Breast epithelium (tissue), 4 donors: ENCODE measurements around the gene KIF1B. TPM values are rescaled to one million over a fixed set of nuclear protein-coding genes. Genes with fewer than 3 reads are reported as not detected.

Source experiments
- DNase-seq, 2 donors: peaks; one replicate each; pipeline ENCODE4 v3.0.0-alpha.2; 2019; ENCODE audit warnings: low spot score in 2 of 2
- H3K27ac ChIP-seq, 2 donors: fragments of 200-600 bp; sonication (generic) in 1 of 2; one replicate each; pipeline ENCODE4 v1.5.1; 2016 to 2019; ENCODE audit warnings: mild to moderate bottlenecking in 1 of 2
- H3K27me3 ChIP-seq, 2 donors: fragments of 200-600 bp; sonication (generic) in 1 of 2; one replicate each; pipeline versions ENCODE4 v1.5.1 to v1.6.0; 2017 to 2019; ENCODE audit warnings: control low read depth in 1 of 2, mild to moderate bottlenecking in 1 of 2
- H3K36me3 ChIP-seq: fragments of 200-600 bp; one replicate; pipeline ENCODE4 v1.5.1; 2019
- H3K4me1 ChIP-seq, 2 donors: fragments of 200-600 bp; sonication (generic); one replicate each; pipeline ENCODE4 v1.5.1; 2016 to 2019; ENCODE audit warnings: control low read depth in 1 of 2
- H3K4me3 ChIP-seq, 3 donors: fragments of 200-600 bp; sonication (generic); 1 replicate in 2 of 3; 2 replicates in 1 of 3; pipeline ENCODE4 v1.5.1; 2016 to 2019; ENCODE audit warnings: mild to moderate bottlenecking in 3 of 3, moderate library complexity in 2 of 3
- H3K9me3 ChIP-seq, 2 donors: fragments of 200-600 bp; sonication (generic) in 1 of 2; one replicate each; pipeline ENCODE4 v1.5.1; 2016 to 2019; ENCODE audit warnings: control low read depth in 1 of 2
- POLR2A ChIP-seq: fragments of 450-650 bp; IDR thresholded peaks from one replicate; pipeline ENCODE4 v1.6.1; 2016; ENCODE audit warnings: antibody characterized with exemption, mild to moderate bottlenecking, moderate library complexity
- POLR2AphosphoS5 ChIP-seq, 3 donors: sonication (generic); formaldehyde crosslinking; IDR thresholded peaks; one replicate each; pipeline ENCODE4 v1.6.1; 2017; ENCODE audit warnings: antibody characterized with exemption in 3 of 3
- intact Hi-C: fragments of 100-400 bp; cut with DNase I; formaldehyde crosslinking; loops from one replicate; pipeline ENCODE4 v1.15.1; 2023; ENCODE audit warnings: low total_unique reads
- total RNA-seq, 3 donors: library from RNA; depleted of rRNA; stranded (reverse); fragments of >200 nt; gene quantifications; one replicate each; pipeline ENCODE4 v1.1.0, GENCODE V29; 2016
- TF ChIP-seq, protein P1 (sequence below), 3 donors: fragments of 450-650 bp; IDR thresholded peaks; one replicate each; pipeline ENCODE4 v1.5.1; 2016 to 2017; ENCODE audit warnings: antibody characterized with exemption in 3 of 3, mild to moderate bottlenecking in 3 of 3, moderate library complexity in 3 of 3

KIF1B gene
- total RNA-seq, 3 donors from 2014 or later, result 42.6 to 45.7 (median 43.5) TPM

GRCh38 chr1:10209590-10209904 lies 823 bp upstream of the KIF1B start:
- peak overlapping the region; percentile 98 to 99 for H3K27ac ChIP-seq
- TF ChIP-seq POLR2A (no peak), POLR2AphosphoS5 (IDR thresholded peaks at IDR 0.05) (no peak)
- TF ChIP-seq, protein P1, sequence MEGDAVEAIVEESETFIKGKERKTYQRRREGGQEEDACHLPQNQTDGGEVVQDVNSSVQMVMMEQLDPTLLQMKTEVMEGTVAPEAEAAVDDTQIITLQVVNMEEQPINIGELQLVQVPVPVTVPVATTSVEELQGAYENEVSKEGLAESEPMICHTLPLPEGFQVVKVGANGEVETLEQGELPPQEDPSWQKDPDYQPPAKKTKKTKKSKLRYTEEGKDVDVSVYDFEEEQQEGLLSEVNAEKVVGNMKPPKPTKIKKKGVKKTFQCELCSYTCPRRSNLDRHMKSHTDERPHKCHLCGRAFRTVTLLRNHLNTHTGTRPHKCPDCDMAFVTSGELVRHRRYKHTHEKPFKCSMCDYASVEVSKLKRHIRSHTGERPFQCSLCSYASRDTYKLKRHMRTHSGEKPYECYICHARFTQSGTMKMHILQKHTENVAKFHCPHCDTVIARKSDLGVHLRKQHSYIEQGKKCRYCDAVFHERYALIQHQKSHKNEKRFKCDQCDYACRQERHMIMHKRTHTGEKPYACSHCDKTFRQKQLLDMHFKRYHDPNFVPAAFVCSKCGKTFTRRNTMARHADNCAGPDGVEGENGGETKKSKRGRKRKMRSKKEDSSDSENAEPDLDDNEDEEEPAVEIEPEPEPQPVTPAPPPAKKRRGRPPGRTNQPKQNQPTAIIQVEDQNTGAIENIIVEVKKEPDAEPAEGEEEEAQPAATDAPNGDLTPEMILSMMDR (IDR thresholded peaks at IDR 0.05), result no peak
- no peaks in the 10 kb centered on the region for H3K9me3 ChIP-seq
- no peaks in the 10 kb centered on the region for H3K27me3 ChIP-seq
- no peaks in the 10 kb centered on the region for H3K36me3 ChIP-seq
- H3K4me1 ChIP-seq, result peaks cover 0 to 13% of the 10 kb centered on the region in 2 donors
- H3K4me3 ChIP-seq, result peak overlapping the region; percentile 88 to 96 (median 90)
- intact Hi-C loops, result no loop called here
- DNase-seq, result no peak

GRCh38 chr1:10210841-10211804 lies 753 bp downstream of the KIF1B start:
- intact Hi-C loops, result no loop called here
- H3K4me3 ChIP-seq, result peak overlapping the region; percentile 88 to 96 (median 90)
- H3K4me1 ChIP-seq, result peaks cover 0 to 13% of the 10 kb centered on the region in 2 donors
- peak in 2 of 3 donors; percentile 67 to 80 for TF ChIP-seq POLR2AphosphoS5 (IDR thresholded peaks at IDR 0.05)
- TF ChIP-seq, protein P1 (IDR thresholded peaks at IDR 0.05), result no peak
- TF ChIP-seq POLR2A, result peak; percentile 25
- H3K9me3 ChIP-seq, result no peaks in the 10 kb centered on the region
- no peaks in the 10 kb centered on the region for H3K27me3 ChIP-seq
- DNase-seq, result peak; percentile 93 to 96
- H3K27ac ChIP-seq, result peak overlapping the region; percentile 98 to 99
- H3K36me3 ChIP-seq, result no peaks in the 10 kb centered on the region

DNA sequence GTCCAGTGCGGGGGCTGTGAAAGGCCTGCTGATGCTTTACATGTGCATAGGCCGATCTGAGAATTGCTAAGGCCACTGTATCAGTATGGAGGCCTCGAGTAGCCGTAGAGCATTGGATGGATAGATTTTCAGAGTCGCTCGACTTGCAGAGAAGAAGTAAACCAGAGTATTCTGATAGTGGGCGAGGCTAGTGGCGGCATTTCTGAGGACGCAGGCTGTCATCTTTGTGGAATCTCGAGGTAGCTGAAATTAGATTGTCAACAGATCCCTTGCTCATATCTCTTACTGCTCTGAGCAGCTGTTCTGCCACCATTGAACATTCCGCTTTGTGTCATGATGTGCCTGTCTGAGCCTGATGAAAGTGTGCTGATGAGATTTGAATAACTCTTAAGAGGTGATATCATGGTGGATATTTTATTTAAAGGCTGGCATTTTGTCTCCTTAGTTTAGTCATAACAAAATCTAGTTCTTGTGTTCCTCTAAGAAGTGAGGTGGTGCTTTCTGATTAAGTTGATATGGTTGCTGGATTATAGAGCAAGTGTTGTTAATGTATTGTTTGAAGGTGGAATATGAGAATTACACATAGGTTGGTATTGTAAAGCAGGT lies 1.5 kb downstream of the KIF1B start:
- Histone ChIP-seq H3K9me3 (no peaks in the 10 kb centered on the region), H3K27ac (peak overlapping the region; percentile 88 to 98), H3K36me3 (no peaks in the 10 kb centered on the region), H3K4me3 (peak overlapping the region; percentile 88 to 96 (median 90)), H3K27me3 (no peaks in the 10 kb centered on the region), H3K4me1 (peaks cover 0 to 13% of the 10 kb centered on the region in 2 donors)
- TF ChIP-seq POLR2AphosphoS5 (IDR thresholded peaks at IDR 0.05) (no peak), POLR2A (no peak)
- TF ChIP-seq, protein P1 (IDR thresholded peaks at IDR 0.05), result no peak
- no peak for DNase-seq
- intact Hi-C loops, result no loop called here

DNA sequence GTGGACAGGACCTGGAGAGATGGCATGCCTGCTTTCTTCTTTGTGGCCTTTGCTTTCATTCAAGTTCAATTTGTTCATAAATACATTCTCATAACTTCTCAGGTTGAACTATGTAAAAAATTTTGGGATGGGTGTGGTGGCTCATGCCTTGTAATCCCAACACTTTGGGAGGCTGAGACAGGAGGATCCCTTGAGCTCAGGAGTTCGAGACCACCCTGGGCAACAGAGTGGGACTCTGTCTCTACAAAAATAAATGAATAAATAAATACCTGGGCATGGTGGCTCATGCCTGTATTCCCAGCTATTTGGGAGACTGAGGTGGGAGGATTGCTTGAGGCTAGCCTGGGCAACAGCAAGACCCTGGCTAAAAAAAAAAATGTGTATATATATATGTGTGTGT lies 2.1 kb downstream of the KIF1B start:
- no peak for DNase-seq
- H3K36me3 ChIP-seq, result no peaks in the 10 kb centered on the region
- no peaks in the 10 kb centered on the region for H3K9me3 ChIP-seq
- H3K27me3 ChIP-seq, result no peaks in the 10 kb centered on the region
- intact Hi-C loops, result no loop called here
- H3K27ac ChIP-seq, result peak overlapping the region; percentile 88 to 98
- H3K4me3 ChIP-seq, result peak overlapping the region in 1 of 3 donors; percentile 96
- peaks cover 0 to 13% of the 10 kb centered on the region in 2 donors for H3K4me1 ChIP-seq
- TF ChIP-seq, protein P1 (IDR thresholded peaks at IDR 0.05), result no peak
- TF ChIP-seq POLR2AphosphoS5 (IDR thresholded peaks at IDR 0.05), result no peak
- TF ChIP-seq POLR2A, result no peak
